HG02852 (cell line): Measurements from ENCODE around the gene KIZ.
A peak's percentile ranks its signal among the peaks of the same experiment; 100 is the strongest.
"Not testable (repeated sequence)": the region's sequence is repeated elsewhere in the genome, so short reads cannot be mapped to it uniquely, and the experiment has no call there.

ENCODE experiments used
- ATAC-seq: cut with Tn5 transposase; IDR thresholded peaks from one replicate; pipeline ENCODE4 v1.9.1; 2021; ENCODE audit warnings: mild to moderate bottlenecking, moderate library complexity; ENCODE audit not compliant: unreplicated experiment

The KIZ gene

GRCh38 chr20:21225215-21225947 is 99.5 kb downstream of the KIZ start:
- ATAC-seq: no peak

- peak; percentile 96 for ATAC-seq
Measured at GRCh38 chr20:21228511-21228910, 102.6 kb downstream of the KIZ start.

- no peak for ATAC-seq
Measured at GRCh38 chr20:21229163-21229562, 103.3 kb downstream of the KIZ start.

- ATAC-seq: no peak
Measured at GRCh38 chr20:21230220-21230619, 104.3 kb downstream of the KIZ start.

- no peak for ATAC-seq
Measured at GRCh38 chr20:21230686-21231085, 104.8 kb downstream of the KIZ start.

GRCh38 chr20:21232546-21233280 is 106.8 kb downstream of the KIZ start:
- no peak for ATAC-seq

- no peak for ATAC-seq
Measured at GRCh38 chr20:21234324-21234723, 108.4 kb downstream of the KIZ start.

- ATAC-seq: no peak
Measured at GRCh38 chr20:21234806-21235483, 109.1 kb downstream of the KIZ start.

- no peak for ATAC-seq
Measured at GRCh38 chr20:21235484-21236445, 109.9 kb downstream of the KIZ start.

- no peak for ATAC-seq
Measured at GRCh38 chr20:21237956-21238799, 112.3 kb downstream of the KIZ start.

- ATAC-seq: no peak
Measured at GRCh38 chr20:21238818-21239536, 113.1 kb downstream of the KIZ start.

- no peak for ATAC-seq
Measured at GRCh38 chr20:21240394-21240793, 114.5 kb downstream of the KIZ start.

GRCh38 chr20:21241406-21241805 is 115.5 kb downstream of the KIZ start:
- ATAC-seq: no peak

- no peak for ATAC-seq
Measured at GRCh38 chr20:21243811-21244210, 117.9 kb downstream of the KIZ start.

- ATAC-seq: no peak
Measured at GRCh38 chr20:21244808-21245207, 118.9 kb downstream of the KIZ start.

GRCh38 chr20:21246161-21246560 is 120.3 kb downstream of the KIZ start:
- ATAC-seq: no peak

- ATAC-seq: not testable (repeated sequence)
Measured at GRCh38 chr20:21247603-21248095, 121.8 kb downstream of the KIZ start.

GRCh38 chr20:21251278-21251677 is 125.4 kb downstream of the KIZ start:
- no peak for ATAC-seq

- ATAC-seq: no peak
Measured at GRCh38 chr20:21257192-21257591, 131.3 kb downstream of the KIZ start.
